T-cell (primary cell): ENCODE results near the gene SLC7A5. TPM values are rescaled to one million over a fixed set of nuclear protein-coding genes. Genes with fewer than 3 reads are reported as not detected.

Source experiments
- ATAC-seq, 4 experiments: fragments of 200-7000 bp in 3 of 4; fragments of 150-1000 bp in 1 of 4; cut with Tn5 transposase; replicated peaks in 1 of 4; 1 replicate in 3 of 4; 2 replicates in 1 of 4; pipeline ENCODE4 v1.10.0; 2021; ENCODE audit warnings: moderate library complexity in 3 of 4, mild to moderate bottlenecking in 2 of 4, moderate number of reproducible peaks in 1 of 4
- CTCF ChIA-PET, 2 donors: fragments of 300-600 bp; sonication (Branson Sonifier 250); formaldehyde crosslinking; loops; one replicate each; lab custom pipeline; 2022; ENCODE audit warnings: antibody characterized with exemption in 2 of 2; lab: Charles Lee
- POLR2A ChIA-PET, 2 donors: fragments of 300-600 bp; sonication (Branson Sonifier 250); formaldehyde crosslinking; loops; one replicate each; lab custom pipeline; 2022; ENCODE audit warnings: antibody characterized with exemption in 2 of 2; lab: Charles Lee
- DNase-seq, 35 experiments: peaks; one replicate each; pipeline versions ENCODE4 v3.0.0 to v3.0.0-alpha.2; 2013 to 2023
- H3K27ac ChIP-seq: one replicate; pipeline ENCODE4 v1.5.1; 2013; ENCODE audit warnings: low read length
- H3K27me3 ChIP-seq, 2 experiments: replicated peaks in 1 of 2; 1 replicate in 1 of 2; 2 replicates in 1 of 2; pipeline versions ENCODE4 v1.6.1 to v1.7.0; 2013; ENCODE audit warnings: low read length in 1 of 2, mixed read lengths in 1 of 2; ENCODE audit not compliant: control insufficient read depth in 2 of 2, insufficient read depth in 2 of 2; ENCODE audit errors: extremely low read depth in 1 of 2
- H3K36me3 ChIP-seq, 2 donors: 1 replicate in 1 of 2; 2 replicates in 1 of 2; pipeline versions ENCODE4 v1.6.1 to v1.7.0; 2013; ENCODE audit warnings: low read length in 1 of 2; ENCODE audit not compliant: control insufficient read depth in 2 of 2, insufficient read depth in 1 of 2; ENCODE audit errors: extremely low read depth in 1 of 2
- H3K4me1 ChIP-seq, 2 experiments: 1 replicate in 1 of 2; 2 replicates in 1 of 2; pipeline versions ENCODE4 v1.6.1 to v1.7.0; 2013; ENCODE audit warnings: low read length in 2 of 2, mixed read lengths in 1 of 2; ENCODE audit not compliant: insufficient read depth in 2 of 2, control insufficient read depth in 1 of 2; ENCODE audit errors: extremely low read depth in 1 of 2
- H3K4me3 ChIP-seq, 2 donors: 1 replicate in 1 of 2; 2 replicates in 1 of 2; pipeline versions ENCODE4 v1.5.1 to v1.7.0; 2013; ENCODE audit warnings: mild to moderate bottlenecking in 2 of 2, low read length in 1 of 2, moderate library complexity in 1 of 2; ENCODE audit not compliant: control insufficient read depth in 1 of 2; ENCODE audit errors: extremely low read depth in 1 of 2
- H3K9me3 ChIP-seq: 2 replicates; pipeline ENCODE4 v1.7.0; 2013
- H3K27ac Mint-ChIP-seq, 2 donors: one replicate each; pipeline ENCODE4 v1.8.0; 2020 to 2021; ENCODE audit warnings: mild to moderate bottlenecking in 2 of 2, mixed read lengths in 2 of 2
- H3K27me3 Mint-ChIP-seq, 2 donors: one replicate each; pipeline ENCODE4 v1.8.0; 2021 to 2022; ENCODE audit warnings: mixed read lengths in 2 of 2
- H3K36me3 Mint-ChIP-seq: one replicate; pipeline ENCODE4 v1.8.0; 2021; ENCODE audit warnings: mixed read lengths
- H3K4me1 Mint-ChIP-seq, 3 donors: one replicate each; pipeline ENCODE4 v1.8.0; 2020 to 2022; ENCODE audit warnings: mixed read lengths in 3 of 3, mild to moderate bottlenecking in 1 of 3
- H3K4me3 Mint-ChIP-seq, 3 donors: one replicate each; pipeline ENCODE4 v1.8.0; 2020 to 2022; ENCODE audit warnings: mild to moderate bottlenecking in 3 of 3, mixed read lengths in 3 of 3, moderate library complexity in 3 of 3
- H3K9me3 Mint-ChIP-seq, 3 donors: one replicate each; pipeline ENCODE4 v1.8.0; 2020 to 2022; ENCODE audit warnings: mixed read lengths in 3 of 3
- WGBS: methylation state at CpG from one replicate; pipeline ENCODE4 v1.1.5; 2013; ENCODE audit warnings: missing lambda C conversion rate; ENCODE audit not compliant: insufficient coverage; 5-methylcytosine and 5-hydroxymethylcytosine counted together
- total RNA-seq, 35 experiments: library from RNA in 6 of 35; stranded (reverse) in 6 of 35; fragments of 120-200 nt in 1 of 35; gene quantifications; one replicate each; pipeline versions ENCODE4 v1.2.1 to v1.2.4 and lab custom pipeline; 2013 to 2026

The SLC7A5 gene
- total RNA-seq, 5 donors from 2014 or later (not counting 1 experiment from before 2014, with no cell fraction given) = 37.9 to 81.6 (median 40.0) TPM

DNA sequence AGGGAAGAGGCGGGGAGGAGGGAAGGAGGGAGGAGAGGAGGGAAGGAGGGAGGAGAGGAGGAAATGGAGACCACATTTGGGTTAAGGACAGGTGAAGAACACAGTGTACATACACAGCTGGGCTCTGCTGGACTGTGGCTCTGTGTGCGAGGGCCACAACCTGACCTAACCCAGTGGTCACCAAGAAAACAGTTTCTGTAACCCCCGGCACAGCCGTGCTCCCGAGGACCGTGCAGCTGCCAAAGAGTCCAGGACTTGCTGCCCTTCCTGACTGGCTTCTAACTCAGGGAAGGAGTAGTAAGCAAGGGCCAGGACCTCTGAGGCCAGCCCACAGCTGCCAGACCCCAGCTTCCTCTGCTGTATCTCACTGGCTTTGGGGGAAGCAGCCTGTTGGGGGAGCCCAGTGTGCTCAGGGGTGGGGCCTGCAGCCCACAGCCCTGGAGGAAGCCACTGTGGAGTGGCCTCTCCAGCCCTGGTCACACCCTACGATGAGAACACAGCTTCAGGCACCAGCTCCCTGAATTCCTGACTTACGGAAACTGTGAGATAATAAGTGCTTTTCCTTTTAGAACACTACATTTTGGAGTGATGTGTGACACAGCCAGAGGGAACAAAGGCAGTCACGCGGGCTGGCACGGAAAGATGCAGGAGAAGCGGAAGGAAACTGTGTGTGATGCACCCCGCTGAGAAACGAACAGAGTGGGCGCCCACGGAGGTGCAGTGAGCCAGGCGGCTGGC lies 32.3 kb downstream of the SLC7A5 start:
- 90% methylated on average over 16 of the region's 17 CpGs for WGBS

DNA sequence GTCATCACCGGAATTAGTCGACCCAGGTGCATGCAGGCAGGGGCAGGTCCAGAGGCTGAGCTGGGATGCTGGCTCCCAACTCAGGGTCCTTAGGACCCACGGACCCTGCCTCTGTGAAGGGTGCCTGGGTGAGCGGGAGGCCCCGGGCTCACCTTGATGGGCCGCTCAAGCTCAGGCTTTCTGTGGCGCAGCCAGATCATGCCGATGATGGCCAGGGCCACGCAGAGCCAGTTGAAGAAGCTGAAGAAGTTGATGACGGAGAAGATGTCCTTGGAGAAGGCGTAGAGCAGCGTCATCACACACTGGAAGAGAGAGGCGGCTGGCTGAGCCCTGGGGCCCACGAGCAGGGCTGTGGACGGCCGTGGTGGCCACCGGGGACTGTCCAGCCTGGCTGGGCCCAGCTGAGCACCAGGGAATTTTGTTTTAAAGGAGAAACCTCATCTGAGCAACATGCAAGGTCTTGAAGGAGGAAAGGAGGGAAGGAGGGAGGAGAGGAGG lies 32.9 kb downstream of the SLC7A5 start:
- H3K9me3 ChIP-seq = no peaks in the 10 kb centered on the region
- no peaks in the 10 kb centered on the region for H3K27me3 Mint-ChIP-seq
- peaks cover 0 to 5% (median 2%) of the 10 kb centered on the region in 3 donors for H3K4me1 Mint-ChIP-seq
- H3K27ac Mint-ChIP-seq = no peak overlapping the region
- H3K27me3 ChIP-seq = no peaks in the 10 kb centered on the region
- H3K4me1 ChIP-seq = peaks cover 0 to 4% of the 10 kb centered on the region in 2 experiments
- H3K36me3 ChIP-seq = peaks cover 15 to 47% of the 10 kb centered on the region in 2 donors
- no peak overlapping the region for H3K4me3 Mint-ChIP-seq
- no peak overlapping the region for H3K4me3 ChIP-seq
- DNase-seq = no peak
- H3K27ac ChIP-seq = no peak overlapping the region
- no peaks in the 10 kb centered on the region for H3K9me3 Mint-ChIP-seq
- H3K36me3 Mint-ChIP-seq = peaks cover 18% of the 10 kb centered on the region
- 96% methylated on average over 17 of the region's 17 CpGs for WGBS
- CTCF ChIA-PET = interaction anchor here in 1 of 2 donors (1.6 kb wide), 1 partner anchor 58 kb away, joined by 4 read pairs; no protein-coding TSS in a partner anchor
- no peak for ATAC-seq
- POLR2A ChIA-PET = no interaction called here

More for the DNA sequence above, 32.3 kb downstream of the SLC7A5 start:
- ATAC-seq = no peak
- no peak overlapping the region for H3K4me3 Mint-ChIP-seq
- ChIA-PET POLR2A (interaction anchor here in 1 of 2 donors (0.7 kb wide), 1 partner anchor 12 kb away, joined by 3 read pairs; no protein-coding TSS in a partner anchor), CTCF (interaction anchor here in 1 of 2 donors (1.6 kb wide), 1 partner anchor 58 kb away, joined by 4 read pairs; no protein-coding TSS in a partner anchor)
- no peaks in the 10 kb centered on the region for H3K9me3 ChIP-seq
- no peak overlapping the region for H3K4me3 ChIP-seq
- peaks cover 18% of the 10 kb centered on the region for H3K36me3 Mint-ChIP-seq
- no peak overlapping the region for H3K27ac ChIP-seq
- no peak overlapping the region for H3K27ac Mint-ChIP-seq
- H3K27me3 Mint-ChIP-seq = no peaks in the 10 kb centered on the region
- no peaks in the 10 kb centered on the region for H3K27me3 ChIP-seq
- no peak for DNase-seq
- peaks cover 0 to 7% (median 7%) of the 10 kb centered on the region in 3 donors for H3K4me1 Mint-ChIP-seq
- peaks cover 15 to 51% of the 10 kb centered on the region in 2 donors for H3K36me3 ChIP-seq
- H3K9me3 Mint-ChIP-seq = no peaks in the 10 kb centered on the region
- H3K4me1 ChIP-seq = peaks cover 2 to 10% of the 10 kb centered on the region in 2 experiments

DNA sequence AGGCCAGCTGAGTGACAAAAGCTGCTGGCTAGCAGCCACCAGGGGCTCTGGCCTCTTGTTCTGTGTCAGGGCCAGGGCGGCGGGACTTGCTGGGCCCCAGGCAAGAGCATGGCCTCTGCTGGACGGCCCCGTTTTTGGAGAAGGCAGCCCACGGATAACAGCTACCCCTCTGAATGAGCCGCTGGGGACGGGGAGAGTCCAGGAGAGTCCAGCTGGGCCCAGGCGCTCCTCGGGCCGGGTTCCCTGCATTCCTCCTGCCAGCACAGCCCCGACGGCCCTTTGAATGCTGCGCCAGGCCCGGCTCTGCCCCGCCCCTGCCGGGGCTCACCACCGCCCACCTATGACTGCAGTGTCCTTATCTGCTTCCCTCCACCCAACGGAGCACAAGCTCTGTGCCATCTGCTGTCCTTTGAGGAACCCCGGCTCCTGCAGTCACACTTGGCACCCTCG lies 33.4 kb downstream of the SLC7A5 start:
- no peaks in the 10 kb centered on the region for H3K4me1 ChIP-seq
- peaks cover 0 to 5% (median 0%) of the 10 kb centered on the region in 3 donors for H3K4me1 Mint-ChIP-seq
- H3K9me3 Mint-ChIP-seq = no peaks in the 10 kb centered on the region
- no peaks in the 10 kb centered on the region for H3K27me3 Mint-ChIP-seq
- CTCF ChIA-PET = no interaction called here
- no peak overlapping the region for H3K4me3 Mint-ChIP-seq
- H3K36me3 Mint-ChIP-seq = peaks cover 20% of the 10 kb centered on the region
- H3K27ac ChIP-seq = no peak overlapping the region
- no peak overlapping the region for H3K27ac Mint-ChIP-seq
- DNase-seq = no peak
- H3K27me3 ChIP-seq = no peaks in the 10 kb centered on the region
- ATAC-seq = no peak
- H3K4me3 ChIP-seq = no peak overlapping the region
- WGBS = 96% methylated on average over 20 of the region's 20 CpGs
- no peaks in the 10 kb centered on the region for H3K9me3 ChIP-seq
- H3K36me3 ChIP-seq = peaks cover 15 to 51% of the 10 kb centered on the region in 2 donors
- POLR2A ChIA-PET = no interaction called here

DNA sequence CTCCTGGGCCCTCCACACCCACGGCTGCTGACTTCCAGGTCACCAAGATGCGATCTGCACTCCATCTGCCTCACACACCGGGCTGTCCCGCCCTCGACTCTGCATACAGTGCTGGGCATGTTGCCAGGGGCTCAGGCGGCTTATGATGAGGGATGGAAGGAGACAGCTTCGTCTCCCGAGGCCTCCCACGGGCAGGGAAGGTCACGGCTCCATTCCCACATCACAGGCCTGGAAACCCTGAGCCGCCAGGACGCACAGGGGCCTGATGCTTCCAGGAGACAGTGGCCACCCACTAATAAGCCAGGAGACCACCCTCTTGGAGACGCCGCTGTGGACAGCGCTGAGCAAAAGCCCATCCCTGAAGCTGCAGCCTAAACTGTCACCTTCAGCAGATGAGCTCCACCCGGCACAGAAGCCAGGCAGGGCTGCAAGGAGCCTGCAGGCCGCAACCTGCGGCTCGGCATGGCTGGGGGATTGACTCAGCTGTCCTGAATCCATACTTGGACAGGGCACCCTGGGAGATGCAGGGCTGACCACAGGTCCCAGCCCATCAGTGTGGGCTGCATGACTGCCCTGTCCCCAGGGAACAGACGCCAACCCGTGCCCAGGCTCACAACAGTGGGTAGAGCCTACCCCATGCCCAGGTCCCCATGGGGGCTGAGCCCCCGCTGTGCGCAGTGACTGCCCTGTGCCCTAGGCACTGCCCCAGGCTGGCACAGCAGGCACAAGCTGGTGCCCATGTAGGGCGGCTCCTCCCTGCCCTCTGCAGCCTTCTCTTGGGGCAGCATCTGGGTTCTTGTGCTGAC lies 34.4 kb downstream of the SLC7A5 start:
- no peaks in the 10 kb centered on the region for H3K27me3 ChIP-seq
- H3K9me3 ChIP-seq = no peaks in the 10 kb centered on the region
- peaks cover 0 to 5% (median 0%) of the 10 kb centered on the region in 3 donors for H3K4me1 Mint-ChIP-seq
- no peak for DNase-seq
- H3K36me3 Mint-ChIP-seq = peaks cover 28% of the 10 kb centered on the region
- H3K4me3 ChIP-seq = no peak overlapping the region
- peaks cover 15 to 51% of the 10 kb centered on the region in 2 donors for H3K36me3 ChIP-seq
- no peak overlapping the region for H3K27ac Mint-ChIP-seq
- ATAC-seq = no peak
- ChIA-PET POLR2A (no interaction called here), CTCF (interaction anchor here in 1 of 2 donors (0.6 kb wide), 1 partner anchor 17 kb away, joined by 4 read pairs; no protein-coding TSS in a partner anchor)
- no peaks in the 10 kb centered on the region for H3K27me3 Mint-ChIP-seq
- H3K4me3 Mint-ChIP-seq = no peak overlapping the region
- no peaks in the 10 kb centered on the region for H3K4me1 ChIP-seq
- H3K9me3 Mint-ChIP-seq = no peaks in the 10 kb centered on the region
- WGBS = 94% methylated on average over 19 of the region's 24 CpGs
- no peak overlapping the region for H3K27ac ChIP-seq

DNA sequence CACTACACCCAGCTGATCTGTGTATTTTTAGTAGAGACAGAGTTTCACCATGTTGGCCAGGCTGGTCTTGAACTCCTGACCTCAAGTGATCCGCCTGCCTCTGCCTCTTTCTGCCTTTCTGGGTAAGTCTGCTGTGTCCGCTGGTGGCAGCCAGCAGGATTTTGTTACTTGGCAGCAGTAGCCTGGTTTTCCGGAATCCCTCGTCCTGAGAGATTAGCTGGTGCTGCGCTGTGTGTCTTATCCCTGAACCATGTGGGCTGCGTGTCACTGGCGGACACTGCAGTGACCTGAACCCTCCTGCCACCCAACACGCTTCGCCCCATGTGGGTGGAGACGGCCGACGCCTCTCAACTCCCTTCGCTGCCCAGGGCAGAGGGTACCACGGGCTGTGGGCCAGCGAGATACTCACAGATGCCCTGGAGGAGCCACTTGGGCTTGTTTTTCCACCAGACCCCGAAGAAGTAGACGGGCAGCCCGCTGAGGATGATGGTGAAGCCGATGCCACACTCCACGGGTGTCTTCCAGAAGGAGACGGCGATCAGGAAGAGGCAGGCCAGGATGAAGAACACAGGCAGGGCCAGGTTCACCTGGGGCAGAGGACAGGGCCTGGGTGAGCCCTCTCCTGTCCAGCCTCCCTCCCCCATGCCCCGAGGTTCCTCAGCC lies 35.2 kb downstream of the SLC7A5 start:
- no peak overlapping the region for H3K4me3 Mint-ChIP-seq
- H3K9me3 Mint-ChIP-seq = no peaks in the 10 kb centered on the region
- Histone ChIP-seq H3K27ac (no peak overlapping the region), H3K27me3 (no peaks in the 10 kb centered on the region), H3K4me3 (no peak overlapping the region), H3K36me3 (peaks cover 15 to 47% of the 10 kb centered on the region in 2 donors), H3K9me3 (no peaks in the 10 kb centered on the region), H3K4me1 (no peaks in the 10 kb centered on the region)
- no peak overlapping the region for H3K27ac Mint-ChIP-seq
- ChIA-PET POLR2A (no interaction called here), CTCF (interaction anchor here in 1 of 2 donors (0.6 kb wide), 1 partner anchor 16 kb away, joined by 3 read pairs; no protein-coding TSS in a partner anchor)
- 94% methylated on average over 22 of the region's 23 CpGs for WGBS
- DNase-seq (no peak), ATAC-seq (no peak)
- peaks cover 0 to 5% (median 0%) of the 10 kb centered on the region in 3 donors for H3K4me1 Mint-ChIP-seq
- no peaks in the 10 kb centered on the region for H3K27me3 Mint-ChIP-seq
- peaks cover 30% of the 10 kb centered on the region for H3K36me3 Mint-ChIP-seq
